Gastroesophageal sphincter (tissue), 4 donors: ENCODE results near the gene WNK2. TPM values are rescaled to one million over a fixed set of nuclear protein-coding genes. Genes with fewer than 3 reads are reported as not detected.

Source experiments
- ATAC-seq: fragments of 150-250 bp; one replicate; pipeline ENCODE4 v1.9.1; 2016; ENCODE audit warnings: mild to moderate bottlenecking, moderate library complexity
- H3K27ac ChIP-seq, 4 donors: fragments of 200-600 bp; sonication (generic) in 3 of 4; 1 replicate in 3 of 4; 2 replicates in 1 of 4; pipeline ENCODE4 v1.5.1; 2016 to 2019
- H3K27me3 ChIP-seq: fragments of 200-600 bp; sonication (generic); one replicate; pipeline ENCODE4 v1.5.1; 2019
- H3K36me3 ChIP-seq, 2 donors: fragments of 200-600 bp; sonication (generic); one replicate each; pipeline ENCODE4 v1.5.1; 2019; ENCODE audit warnings: control low read depth in 1 of 2
- H3K4me1 ChIP-seq, 3 donors: fragments of 200-600 bp; sonication (generic); 1 replicate in 2 of 3; 2 replicates in 1 of 3; pipeline ENCODE4 v1.5.1; 2016 to 2019; ENCODE audit warnings: control low read depth in 2 of 3
- H3K4me3 ChIP-seq, 2 donors: fragments of 200-600 bp; sonication (generic); one replicate each; pipeline ENCODE4 v1.5.1; 2019; ENCODE audit warnings: mild to moderate bottlenecking in 1 of 2, moderate library complexity in 1 of 2
- H3K9me3 ChIP-seq, 3 donors: fragments of 200-600 bp; sonication (generic); one replicate each; pipeline ENCODE4 v1.5.1; 2017 to 2019; ENCODE audit warnings: control low read depth in 2 of 3
- EP300 ChIP-seq: sonication (generic); formaldehyde crosslinking; IDR thresholded peaks from one replicate; pipeline ENCODE4 v1.6.1; 2017; ENCODE audit warnings: antibody characterized with exemption, mild to moderate bottlenecking
- POLR2A ChIP-seq, 2 donors: fragments of 450-650 bp; IDR thresholded peaks; one replicate each; pipeline ENCODE4 v1.6.1; 2017; ENCODE audit warnings: antibody characterized with exemption in 2 of 2, mild to moderate bottlenecking in 2 of 2, moderate library complexity in 1 of 2
- POLR2AphosphoS5 ChIP-seq: sonication (generic); formaldehyde crosslinking; IDR thresholded peaks from one replicate; pipeline ENCODE4 v1.6.1; 2017; ENCODE audit warnings: antibody characterized with exemption
- WGBS, 2 donors: methylation state at CpG; one replicate each; pipeline ENCODE4 v1.1.5; 2018; ENCODE audit warnings: low coverage in 1 of 2; 5-methylcytosine and 5-hydroxymethylcytosine counted together
- total RNA-seq, 4 donors: library from RNA; depleted of rRNA; stranded (reverse); fragments of >200 nt; gene quantifications; one replicate each; pipeline ENCODE4 v1.1.0, GENCODE V29; 2016
- TF ChIP-seq, protein P1 (sequence below), 4 experiments: fragments of 200-600 bp in 2 of 4; fragments of 450-650 bp in 2 of 4; sonication (generic) in 1 of 4; IDR thresholded peaks; one replicate each; pipeline ENCODE4 v1.5.1; 2017 to 2019; ENCODE audit warnings: antibody characterized with exemption in 4 of 4, mild to moderate bottlenecking in 2 of 4, moderate library complexity in 2 of 4

Gene WNK2
- total RNA-seq, 4 donors from 2014 or later: 26.8 to 104 (median 48.6) TPM

DNA sequence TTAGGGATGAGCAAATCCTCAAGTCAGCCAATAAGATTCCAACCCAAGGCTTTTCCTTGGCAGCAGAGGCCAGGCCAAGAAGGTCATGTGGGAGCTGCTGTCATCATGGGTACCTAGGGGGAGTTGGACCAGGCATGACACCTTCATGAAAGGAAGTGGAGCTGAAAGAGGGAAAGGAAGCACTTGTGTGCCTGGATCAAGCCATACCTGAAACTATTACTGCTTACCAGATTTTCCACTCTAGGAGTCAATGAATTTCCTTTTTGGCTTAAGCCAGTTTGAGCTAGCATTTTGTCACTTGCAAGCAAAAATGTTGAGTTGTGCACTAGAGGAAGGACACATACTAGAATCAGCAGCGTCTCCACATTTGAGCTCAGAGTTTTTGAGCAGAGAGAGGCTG, 14.5 kb upstream of the WNK2 start:
- no peaks in the 10 kb centered on the region for H3K27me3 ChIP-seq
- peaks cover 0 to 11% (median 0%) of the 10 kb centered on the region in 3 donors for H3K4me1 ChIP-seq
- TF ChIP-seq POLR2AphosphoS5 (no peak), EP300 (no peak), POLR2A (IDR thresholded peaks at IDR 0.05) (no peak)
- TF ChIP-seq, protein P1, sequence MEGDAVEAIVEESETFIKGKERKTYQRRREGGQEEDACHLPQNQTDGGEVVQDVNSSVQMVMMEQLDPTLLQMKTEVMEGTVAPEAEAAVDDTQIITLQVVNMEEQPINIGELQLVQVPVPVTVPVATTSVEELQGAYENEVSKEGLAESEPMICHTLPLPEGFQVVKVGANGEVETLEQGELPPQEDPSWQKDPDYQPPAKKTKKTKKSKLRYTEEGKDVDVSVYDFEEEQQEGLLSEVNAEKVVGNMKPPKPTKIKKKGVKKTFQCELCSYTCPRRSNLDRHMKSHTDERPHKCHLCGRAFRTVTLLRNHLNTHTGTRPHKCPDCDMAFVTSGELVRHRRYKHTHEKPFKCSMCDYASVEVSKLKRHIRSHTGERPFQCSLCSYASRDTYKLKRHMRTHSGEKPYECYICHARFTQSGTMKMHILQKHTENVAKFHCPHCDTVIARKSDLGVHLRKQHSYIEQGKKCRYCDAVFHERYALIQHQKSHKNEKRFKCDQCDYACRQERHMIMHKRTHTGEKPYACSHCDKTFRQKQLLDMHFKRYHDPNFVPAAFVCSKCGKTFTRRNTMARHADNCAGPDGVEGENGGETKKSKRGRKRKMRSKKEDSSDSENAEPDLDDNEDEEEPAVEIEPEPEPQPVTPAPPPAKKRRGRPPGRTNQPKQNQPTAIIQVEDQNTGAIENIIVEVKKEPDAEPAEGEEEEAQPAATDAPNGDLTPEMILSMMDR (IDR thresholded peaks at IDR 0.05): no peak
- no CpG with 5 or more reads among the region's 1 CpG for WGBS, 2 donors
- no peak overlapping the region for H3K27ac ChIP-seq
- ATAC-seq: no peak
- H3K9me3 ChIP-seq: no peaks in the 10 kb centered on the region
- H3K36me3 ChIP-seq: no peaks in the 10 kb centered on the region
- no peak overlapping the region for H3K4me3 ChIP-seq

DNA sequence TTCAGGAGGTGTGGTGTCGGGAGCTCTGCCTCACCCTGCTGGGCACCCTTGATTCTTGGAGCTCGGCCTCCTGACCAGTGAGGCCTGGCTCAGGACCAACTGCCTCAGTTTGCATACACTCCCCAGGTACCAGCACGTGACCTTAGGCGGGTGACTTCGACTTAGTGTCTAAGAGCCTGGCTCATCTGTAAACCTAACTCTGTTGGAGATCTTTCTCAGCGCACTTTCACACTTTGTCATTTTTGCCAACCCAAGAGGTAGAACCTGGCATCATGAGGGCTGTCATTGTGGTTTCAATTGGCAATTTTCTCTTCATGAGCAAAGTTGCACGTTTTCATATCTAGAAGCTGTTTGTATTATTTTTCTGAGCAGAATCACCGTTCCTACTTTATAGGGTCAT, 13.4 kb upstream of the WNK2 start:
- Histone ChIP-seq H3K27me3 (no peaks in the 10 kb centered on the region), H3K9me3 (no peaks in the 10 kb centered on the region), H3K4me3 (no peak overlapping the region), H3K36me3 (no peaks in the 10 kb centered on the region), H3K27ac (no peak overlapping the region), H3K4me1 (peaks cover 0 to 11% (median 0%) of the 10 kb centered on the region in 3 donors)
- no peak for ATAC-seq
- WGBS, 2 donors: 87 to 95% methylated on average over 2 to 7 of the region's 8 CpGs
- TF ChIP-seq EP300: no peak
- no peak for TF ChIP-seq POLR2A (IDR thresholded peaks at IDR 0.05)
- TF ChIP-seq, protein P1 (IDR thresholded peaks at IDR 0.05): no peak
- no peak for TF ChIP-seq POLR2AphosphoS5

DNA sequence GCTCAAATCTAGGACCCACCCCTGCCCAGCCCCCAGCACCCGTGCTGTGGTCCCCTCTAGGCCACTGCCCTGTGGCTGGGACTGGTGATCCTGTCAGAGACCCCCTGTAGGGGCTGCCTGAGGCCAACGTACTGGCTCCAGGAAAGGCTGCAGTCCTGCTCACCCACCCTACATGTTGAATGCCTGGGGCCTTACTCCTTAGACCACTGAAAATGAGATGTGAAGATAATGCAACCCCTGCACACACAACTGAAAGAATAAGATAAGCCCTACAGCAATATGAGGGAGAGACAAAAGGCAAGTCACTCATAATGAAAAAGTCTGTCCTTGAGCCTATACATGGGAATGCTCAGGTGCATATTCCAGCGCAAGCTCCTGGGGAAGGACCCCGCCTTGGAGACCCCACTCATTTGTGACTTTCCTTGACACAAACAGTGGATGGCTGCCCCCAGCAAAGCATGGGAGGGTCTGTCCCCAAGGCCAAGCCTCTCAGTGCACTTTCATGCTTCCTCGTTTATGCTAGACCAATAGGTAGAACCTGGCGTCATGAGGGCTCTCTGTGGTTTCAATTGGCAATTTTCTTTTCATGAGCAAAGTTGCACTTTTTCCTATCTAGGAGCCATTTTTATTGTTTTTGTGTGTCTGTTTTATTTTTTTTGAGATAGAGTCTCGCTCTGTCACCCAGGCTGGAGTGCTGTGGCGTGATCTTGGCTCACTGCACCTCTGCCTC, 12.5 kb upstream of the WNK2 start:
- TF ChIP-seq EP300: no peak
- TF ChIP-seq POLR2AphosphoS5: no peak
- TF ChIP-seq, protein P1 (IDR thresholded peaks at IDR 0.05): no peak
- TF ChIP-seq POLR2A (IDR thresholded peaks at IDR 0.05): no peak
- H3K4me1 ChIP-seq: peaks cover 0 to 11% (median 0%) of the 10 kb centered on the region in 3 donors
- no peak overlapping the region for H3K27ac ChIP-seq
- 87 to 100% methylated on average over 5 of the region's 8 CpGs for WGBS, 2 donors
- H3K9me3 ChIP-seq: no peaks in the 10 kb centered on the region
- H3K4me3 ChIP-seq: no peak overlapping the region
- H3K36me3 ChIP-seq: no peaks in the 10 kb centered on the region
- no peaks in the 10 kb centered on the region for H3K27me3 ChIP-seq
- no peak for ATAC-seq

DNA sequence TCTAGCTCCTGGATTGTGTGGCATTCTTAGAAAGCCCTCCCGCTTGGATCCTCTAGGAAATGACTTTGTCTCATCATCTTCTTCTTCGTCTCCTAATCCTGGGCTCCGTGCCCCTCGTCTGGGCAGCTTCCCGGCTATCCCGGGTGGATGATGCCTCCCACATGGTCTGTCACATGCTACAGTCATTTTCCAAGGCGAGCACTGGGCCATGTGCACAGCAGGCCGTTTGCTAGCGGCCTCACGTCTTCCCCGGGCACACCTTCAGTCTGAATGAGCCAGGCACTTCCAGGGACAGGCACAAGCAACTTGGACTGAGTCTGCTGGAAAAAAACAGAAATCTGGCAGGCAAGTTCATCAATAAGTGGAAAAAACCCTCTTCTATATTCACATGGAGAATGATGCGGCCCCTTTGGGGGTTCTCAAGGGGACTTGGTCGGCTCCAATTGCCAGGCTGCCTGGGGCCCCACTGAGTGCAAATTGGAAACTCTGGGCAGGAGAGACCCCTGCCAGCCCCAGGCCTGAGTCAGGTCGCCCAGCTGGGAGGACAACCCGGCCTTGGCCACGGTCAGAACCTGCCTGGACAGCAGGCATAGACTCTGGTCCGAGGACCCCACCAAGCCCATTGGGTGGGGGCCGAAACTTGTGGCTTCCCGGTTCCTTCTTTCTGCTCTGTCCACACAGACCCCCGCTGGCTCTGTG, 11.1 kb upstream of the WNK2 start:
- TF ChIP-seq POLR2A (IDR thresholded peaks at IDR 0.05) (no peak), EP300 (no peak), POLR2AphosphoS5 (no peak)
- TF ChIP-seq, protein P1 (IDR thresholded peaks at IDR 0.05): no peak
- H3K4me3 ChIP-seq: no peak overlapping the region
- peaks cover 0 to 8% (median 0%) of the 10 kb centered on the region in 3 donors for H3K4me1 ChIP-seq
- H3K36me3 ChIP-seq: no peaks in the 10 kb centered on the region
- 53 to 68% methylated on average over 6 to 8 of the region's 20 CpGs for WGBS, 2 donors
- no peak overlapping the region for H3K27ac ChIP-seq
- ATAC-seq: no peak
- no peaks in the 10 kb centered on the region for H3K9me3 ChIP-seq
- H3K27me3 ChIP-seq: no peaks in the 10 kb centered on the region
